ENCODE data around the gene ASTN2.

DNA sequence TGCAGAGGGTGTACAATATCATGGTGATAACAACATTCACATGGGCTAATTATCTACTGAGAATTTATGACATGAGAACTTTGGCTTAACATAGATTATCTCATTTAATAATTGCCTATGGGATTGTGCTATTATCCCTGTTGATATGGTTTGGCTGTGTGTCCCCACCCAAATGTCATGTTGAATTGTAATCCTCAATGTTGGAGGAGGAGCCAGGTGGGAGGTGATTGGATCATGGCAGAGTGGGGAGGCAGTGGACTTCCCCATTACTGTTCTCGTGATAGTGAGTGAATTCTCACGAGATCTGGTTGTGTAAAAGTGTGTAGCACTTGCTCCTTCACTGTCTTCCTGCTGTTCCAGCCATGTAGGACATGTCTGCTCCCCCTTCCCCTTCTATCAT, 541.4 kb downstream of the ASTN2 start:
- TF ChIP-seq POLR2AphosphoS5 (IDR thresholded peaks at IDR 0.05) (no peak), EZH2 (IDR thresholded peaks at IDR 0.05; ENCODE audit: borderline replicate concordance, insufficient read depth, low read length, poor library complexity, severe bottlenecking) (no peak), SMC3 (conservative IDR thresholded peaks at IDR 0.05; ENCODE audit: poor library complexity) (no peak), MXI1 (conservative IDR thresholded peaks at IDR 0.05; ENCODE audit: poor library complexity, severe bottlenecking) (no peak), EP300 (conservative IDR thresholded peaks at IDR 0.05; ENCODE audit: poor library complexity, severe bottlenecking) (no peak), TAF1 (IDR thresholded peaks at IDR 0.05; ENCODE audit: low read depth) (no peak), RAD21 (conservative IDR thresholded peaks at IDR 0.05) (no peak)
- TF ChIP-seq, protein P1, sequence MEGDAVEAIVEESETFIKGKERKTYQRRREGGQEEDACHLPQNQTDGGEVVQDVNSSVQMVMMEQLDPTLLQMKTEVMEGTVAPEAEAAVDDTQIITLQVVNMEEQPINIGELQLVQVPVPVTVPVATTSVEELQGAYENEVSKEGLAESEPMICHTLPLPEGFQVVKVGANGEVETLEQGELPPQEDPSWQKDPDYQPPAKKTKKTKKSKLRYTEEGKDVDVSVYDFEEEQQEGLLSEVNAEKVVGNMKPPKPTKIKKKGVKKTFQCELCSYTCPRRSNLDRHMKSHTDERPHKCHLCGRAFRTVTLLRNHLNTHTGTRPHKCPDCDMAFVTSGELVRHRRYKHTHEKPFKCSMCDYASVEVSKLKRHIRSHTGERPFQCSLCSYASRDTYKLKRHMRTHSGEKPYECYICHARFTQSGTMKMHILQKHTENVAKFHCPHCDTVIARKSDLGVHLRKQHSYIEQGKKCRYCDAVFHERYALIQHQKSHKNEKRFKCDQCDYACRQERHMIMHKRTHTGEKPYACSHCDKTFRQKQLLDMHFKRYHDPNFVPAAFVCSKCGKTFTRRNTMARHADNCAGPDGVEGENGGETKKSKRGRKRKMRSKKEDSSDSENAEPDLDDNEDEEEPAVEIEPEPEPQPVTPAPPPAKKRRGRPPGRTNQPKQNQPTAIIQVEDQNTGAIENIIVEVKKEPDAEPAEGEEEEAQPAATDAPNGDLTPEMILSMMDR (IDR thresholded peaks at IDR 0.05; ENCODE audit: poor library complexity, severe bottlenecking) = no peak
